Large intestine (tissue), 3 donors: ENCODE measurements around the gene NRG3. TPM values are rescaled to one million over a fixed set of nuclear protein-coding genes. Genes with fewer than 3 reads are reported as not detected.
"Not testable (repeated sequence)": the region's sequence is repeated elsewhere in the genome, so short reads cannot be mapped to it uniquely, and the experiment has no call there.

ENCODE experiments used
- DNase-seq, 2 donors: peaks; one replicate each; pipeline versions ENCODE4 v3.0.0 to v3.0.0-alpha.2; 2013
- H3K27ac ChIP-seq: one replicate; pipeline ENCODE4 v1.5.1; 2013; ENCODE audit warnings: low read length
- H3K27me3 ChIP-seq: 2 replicates; pipeline ENCODE4 v1.6.1; 2013; ENCODE audit warnings: low read length; ENCODE audit not compliant: control insufficient read depth, insufficient read depth
- H3K36me3 ChIP-seq: 2 replicates; pipeline ENCODE4 v1.6.1; 2013; ENCODE audit warnings: low read length; ENCODE audit not compliant: control insufficient read depth, insufficient read depth
- H3K4me1 ChIP-seq: one replicate; pipeline ENCODE4 v1.6.1; 2013; ENCODE audit warnings: low read length; ENCODE audit not compliant: control insufficient read depth, insufficient read depth
- H3K4me3 ChIP-seq: one replicate; pipeline ENCODE4 v1.5.1; 2013; ENCODE audit warnings: low read length
- H3K9me3 ChIP-seq: one replicate; pipeline ENCODE4 v1.6.1; 2013; ENCODE audit warnings: mild to moderate bottlenecking, low read depth, low read length, moderate library complexity; ENCODE audit not compliant: control insufficient read depth
- WGBS: methylation state at CpG from one replicate; pipeline ENCODE4 v1.1.5; 2013; ENCODE audit warnings: low lambda C conversion rate; ENCODE audit not compliant: insufficient coverage; 5-methylcytosine and 5-hydroxymethylcytosine counted together
- polyA plus RNA-seq: library from polyadenylated mRNA; unstranded; fragments of 120-200 nt; gene quantifications from one replicate; pipeline ENCODE4 v1.2.1, GENCODE V29; 2013

Gene NRG3
- polyA plus RNA-seq, 1 donor = 0.96 TPM

- H3K36me3 ChIP-seq = no peaks in the 10 kb centered on the region
- no peak overlapping the region for H3K4me3 ChIP-seq
- H3K4me1 ChIP-seq = no peaks in the 10 kb centered on the region
- WGBS = 88% methylated on average over 1 of the region's 2 CpGs
- H3K27me3 ChIP-seq = no peaks in the 10 kb centered on the region
- no peak for DNase-seq
- H3K27ac ChIP-seq = no peak overlapping the region
- H3K9me3 ChIP-seq = no peaks in the 10 kb centered on the region
Measured at GRCh38 chr10:82340166-82340565, 465.2 kb downstream of the NRG3 start.

GRCh38 chr10:82349590-82349989 is 474.6 kb downstream of the NRG3 start:
- not testable (repeated sequence) for H3K4me3 ChIP-seq, H3K4me1 ChIP-seq, H3K27me3 ChIP-seq, DNase-seq, H3K27ac ChIP-seq, H3K9me3 ChIP-seq, H3K36me3 ChIP-seq
- no CpG with 5 or more reads among the region's 26 CpGs for WGBS

GRCh38 chr10:82353381-82353780 is 478.4 kb downstream of the NRG3 start:
- Histone ChIP-seq H3K36me3 (no peaks in the 10 kb centered on the region), H3K9me3 (no peaks in the 10 kb centered on the region), H3K4me3 (no peak overlapping the region), H3K27ac (no peak overlapping the region), H3K27me3 (no peaks in the 10 kb centered on the region), H3K4me1 (no peaks in the 10 kb centered on the region)
- DNase-seq = no peak
- 100% methylated on average over 1 of the region's 3 CpGs for WGBS

GRCh38 chr10:82358486-82359099 is 483.6 kb downstream of the NRG3 start:
- H3K9me3 ChIP-seq = no peaks in the 10 kb centered on the region
- H3K4me1 ChIP-seq = no peaks in the 10 kb centered on the region
- no peak overlapping the region for H3K4me3 ChIP-seq
- no peak overlapping the region for H3K27ac ChIP-seq
- no peaks in the 10 kb centered on the region for H3K36me3 ChIP-seq
- WGBS = no CpG with 5 or more reads among the region's 16 CpGs
- H3K27me3 ChIP-seq = no peaks in the 10 kb centered on the region
- DNase-seq = peak in 1 of 2 donors; percentile 8

- Histone ChIP-seq H3K4me1 (no peaks in the 10 kb centered on the region), H3K9me3 (no peaks in the 10 kb centered on the region), H3K36me3 (no peaks in the 10 kb centered on the region), H3K27me3 (no peaks in the 10 kb centered on the region), H3K27ac (no peak overlapping the region), H3K4me3 (no peak overlapping the region)
- WGBS = no CpG with 5 or more reads among the region's 1 CpG
- no peak for DNase-seq
Measured at GRCh38 chr10:82361256-82361655, 486.3 kb downstream of the NRG3 start.

GRCh38 chr10:82377608-82378007 is 502.6 kb downstream of the NRG3 start:
- H3K4me3 ChIP-seq = no peak overlapping the region
- no peak for DNase-seq
- no peak overlapping the region for H3K27ac ChIP-seq
- no CpG with 5 or more reads among the region's 4 CpGs for WGBS
- no peaks in the 10 kb centered on the region for H3K27me3 ChIP-seq
- no peaks in the 10 kb centered on the region for H3K9me3 ChIP-seq
- no peaks in the 10 kb centered on the region for H3K4me1 ChIP-seq
- no peaks in the 10 kb centered on the region for H3K36me3 ChIP-seq

- Histone ChIP-seq H3K27ac (no peak overlapping the region), H3K4me1 (no peaks in the 10 kb centered on the region), H3K36me3 (no peaks in the 10 kb centered on the region), H3K27me3 (no peaks in the 10 kb centered on the region), H3K4me3 (no peak overlapping the region), H3K9me3 (no peaks in the 10 kb centered on the region)
- DNase-seq = peak in 1 of 2 donors; percentile 19
- WGBS = no CpG with 5 or more reads among the region's 2 CpGs
Measured at GRCh38 chr10:82378146-82378545, 503.2 kb downstream of the NRG3 start.

GRCh38 chr10:82383350-82383749 is 508.4 kb downstream of the NRG3 start:
- Histone ChIP-seq H3K27me3 (no peaks in the 10 kb centered on the region), H3K4me3 (no peak overlapping the region), H3K27ac (no peak overlapping the region), H3K36me3 (no peaks in the 10 kb centered on the region), H3K4me1 (no peaks in the 10 kb centered on the region), H3K9me3 (no peaks in the 10 kb centered on the region)
- DNase-seq = no peak

- Histone ChIP-seq H3K9me3 (no peaks in the 10 kb centered on the region), H3K4me1 (no peaks in the 10 kb centered on the region), H3K36me3 (no peaks in the 10 kb centered on the region), H3K27me3 (no peaks in the 10 kb centered on the region), H3K4me3 (no peak overlapping the region), H3K27ac (no peak overlapping the region)
- WGBS = 80% methylated on average over 1 of the region's 5 CpGs
- no peak for DNase-seq
Measured at GRCh38 chr10:82390866-82391658, 516.1 kb downstream of the NRG3 start.

- Histone ChIP-seq H3K27me3 (no peaks in the 10 kb centered on the region), H3K36me3 (no peaks in the 10 kb centered on the region), H3K9me3 (no peaks in the 10 kb centered on the region), H3K4me3 (no peak overlapping the region), H3K27ac (no peak overlapping the region), H3K4me1 (no peaks in the 10 kb centered on the region)
- WGBS = 60% methylated on average over 1 of the region's 4 CpGs
- DNase-seq = no peak
Measured at GRCh38 chr10:82391971-82392370, 517.0 kb downstream of the NRG3 start.

GRCh38 chr10:82392533-82392932 is 517.5 kb downstream of the NRG3 start:
- no peaks in the 10 kb centered on the region for H3K36me3 ChIP-seq
- H3K4me3 ChIP-seq = no peak overlapping the region
- no peaks in the 10 kb centered on the region for H3K9me3 ChIP-seq
- no peak for DNase-seq
- H3K27ac ChIP-seq = no peak overlapping the region
- H3K27me3 ChIP-seq = no peaks in the 10 kb centered on the region
- no peaks in the 10 kb centered on the region for H3K4me1 ChIP-seq
